ENCODE measurements around the gene QSOX1.
A peak's percentile ranks its signal among the peaks of the same experiment; 100 is the strongest.

Gene QSOX1

DNA sequence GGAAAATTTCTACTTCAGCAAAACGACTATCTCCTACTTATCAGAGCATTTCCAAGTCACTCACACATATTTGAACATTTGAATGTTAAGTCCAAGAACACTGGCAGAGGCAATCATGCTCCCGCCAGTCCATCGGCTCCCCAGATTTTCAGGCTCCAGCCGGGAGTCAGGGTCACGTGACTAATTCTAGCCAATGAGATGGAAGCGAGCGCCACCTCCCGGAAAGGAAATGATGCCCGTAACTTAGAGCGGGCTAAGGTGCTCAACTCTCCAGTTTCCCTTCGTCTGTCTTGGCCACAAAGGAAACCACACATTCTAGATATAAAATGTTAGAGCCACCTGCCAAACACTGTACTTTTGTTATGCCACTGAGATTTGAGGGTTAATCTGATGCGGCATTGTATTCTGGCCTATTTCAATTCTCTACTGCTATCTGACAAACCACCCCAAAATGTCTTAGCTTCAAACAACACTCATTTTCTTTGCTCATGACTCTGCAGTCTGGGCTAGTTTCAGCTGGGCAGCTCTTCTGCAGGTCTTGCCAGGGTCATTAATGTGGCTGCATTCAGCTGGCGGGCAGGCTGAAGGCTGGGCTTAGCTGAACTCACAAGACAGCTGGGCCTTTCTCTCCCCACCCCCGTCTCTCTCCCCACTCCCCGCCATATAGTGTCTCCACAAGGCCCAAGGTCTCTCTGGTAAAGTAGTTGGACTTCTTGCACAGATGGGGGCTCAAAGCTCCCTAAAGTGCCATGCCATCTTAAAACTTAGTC, 58.9 kb downstream of the QSOX1 start:
- peak; percentile 86 for DNase-seq (ENCODE audit: low spot score)

DNA sequence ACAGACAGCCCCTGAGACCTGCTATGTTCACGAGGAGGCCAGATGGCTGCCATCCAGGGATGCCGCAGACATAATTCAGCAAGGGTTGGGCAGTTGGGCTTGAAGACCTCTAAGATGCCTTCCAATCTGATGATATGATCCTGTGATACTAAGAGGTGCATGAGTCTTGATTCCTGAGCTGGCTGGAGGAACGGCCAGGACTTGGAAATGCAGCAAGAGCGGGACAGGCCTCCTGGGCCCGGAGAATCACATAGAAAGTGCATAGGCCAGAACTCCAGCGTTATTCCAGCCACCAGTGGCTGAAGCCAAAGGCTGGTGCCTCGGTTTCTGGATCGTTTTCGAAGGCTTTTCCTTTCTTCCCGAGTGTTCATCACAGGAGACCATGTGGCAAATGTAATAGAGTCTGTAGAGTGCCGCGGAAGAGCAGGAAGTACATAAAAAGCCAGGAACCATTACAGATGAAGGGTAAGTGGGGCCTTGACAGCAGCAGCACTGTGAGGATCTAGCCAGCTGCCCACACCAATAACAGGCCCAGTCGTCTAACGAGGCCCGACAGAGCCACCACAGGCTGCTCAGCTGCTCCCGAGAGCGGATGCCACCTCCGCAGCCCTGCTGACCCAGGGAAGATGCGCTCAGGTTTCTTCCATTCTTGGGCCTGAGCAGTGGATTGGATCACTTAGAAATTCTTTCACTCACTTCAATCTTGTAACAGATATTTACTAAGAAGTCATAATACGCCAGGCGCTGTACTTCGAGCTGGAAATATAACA, 61.4 kb downstream of the QSOX1 start:
- no peak for DNase-seq (ENCODE audit: low spot score)

DNA sequence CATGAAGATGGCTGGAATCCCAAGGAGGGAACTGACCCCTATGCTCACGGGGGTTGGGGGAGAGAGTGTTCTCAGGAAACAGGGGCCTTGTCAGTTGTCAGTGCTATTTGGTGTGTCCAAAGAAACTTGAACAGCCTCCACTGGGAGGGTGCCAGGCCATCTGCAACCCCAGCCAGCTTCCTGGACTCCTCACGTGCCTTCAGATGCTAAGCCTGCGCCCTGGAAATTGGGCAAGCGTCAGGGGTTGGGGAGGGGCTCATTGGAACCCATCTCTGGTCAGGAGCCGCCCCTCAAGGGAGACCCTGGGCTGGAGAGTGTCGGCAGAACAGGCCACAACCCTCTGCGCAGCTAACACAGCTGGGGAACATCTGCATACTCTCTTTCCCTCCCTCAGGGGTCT, 62.3 kb downstream of the QSOX1 start:
- no peak for DNase-seq (ENCODE audit: low spot score)

DNA sequence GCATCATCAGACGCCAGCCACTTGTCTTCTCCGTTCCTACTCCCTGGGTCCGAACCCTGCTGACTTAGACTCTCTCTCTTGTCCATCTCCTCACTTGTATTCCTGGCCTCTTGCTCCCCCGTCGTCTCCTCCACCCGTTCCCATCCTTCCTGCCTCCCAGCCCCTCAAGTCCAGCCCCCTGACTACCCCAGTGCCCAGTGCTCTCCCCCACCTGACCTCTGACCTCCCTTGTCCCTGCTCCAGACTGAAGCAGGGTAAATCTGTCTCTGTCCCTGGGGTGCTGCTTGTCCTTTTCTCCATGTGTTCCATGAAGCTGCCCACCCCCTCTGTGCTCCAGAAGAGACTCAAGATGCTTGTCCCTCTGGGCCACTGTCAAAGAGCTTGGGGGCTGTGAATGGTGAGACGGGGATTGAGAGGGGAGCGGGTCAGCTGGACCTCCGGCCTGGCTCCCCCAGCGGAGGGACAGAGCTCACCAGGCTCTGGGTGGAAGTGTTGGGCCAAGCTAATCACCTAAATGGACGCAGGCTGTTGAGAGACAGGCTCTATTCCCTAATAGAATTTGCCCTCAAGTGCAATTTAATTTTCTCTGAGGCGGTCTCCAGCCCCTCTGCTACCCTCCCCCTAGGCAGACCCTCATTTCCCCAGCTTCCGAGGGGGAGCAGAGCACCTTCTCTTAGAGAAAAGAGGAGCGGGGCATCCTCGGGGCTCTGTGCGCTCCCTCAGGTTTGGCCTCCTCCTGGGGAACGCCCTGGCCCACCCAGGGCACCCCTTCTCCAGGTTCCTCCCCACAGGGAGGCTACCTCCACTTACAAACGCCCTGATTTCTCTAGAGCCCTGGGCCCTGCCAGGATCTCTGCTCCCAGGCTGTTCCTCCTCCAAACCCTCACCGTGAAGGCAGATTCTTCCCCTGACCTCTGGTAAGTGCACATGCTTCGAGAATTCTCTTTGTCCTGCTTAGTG, 64.4 kb downstream of the QSOX1 start:
- no peak for DNase-seq (ENCODE audit: low spot score)

DNA sequence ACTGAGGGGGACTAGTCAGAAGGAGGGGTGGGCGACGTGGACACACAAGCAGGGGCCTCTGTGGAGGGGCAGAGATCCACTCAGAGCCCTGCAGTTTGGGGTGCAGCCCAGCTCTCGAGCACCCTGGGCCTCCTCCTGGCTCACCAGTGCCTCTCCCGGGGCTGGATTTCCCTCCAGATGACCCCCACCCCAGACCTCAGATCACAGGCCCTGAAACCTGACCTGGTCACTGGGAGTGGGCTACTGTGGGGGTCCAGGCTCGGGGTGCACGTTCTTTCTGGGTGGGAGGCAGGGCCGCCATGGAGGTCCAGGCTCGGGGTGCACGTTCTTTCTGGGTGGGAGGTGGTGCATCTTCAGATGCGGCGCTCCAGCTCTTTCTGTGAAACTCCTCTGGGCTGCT, 65.1 kb downstream of the QSOX1 start:
- DNase-seq (ENCODE audit: low spot score) = no peak

DNA sequence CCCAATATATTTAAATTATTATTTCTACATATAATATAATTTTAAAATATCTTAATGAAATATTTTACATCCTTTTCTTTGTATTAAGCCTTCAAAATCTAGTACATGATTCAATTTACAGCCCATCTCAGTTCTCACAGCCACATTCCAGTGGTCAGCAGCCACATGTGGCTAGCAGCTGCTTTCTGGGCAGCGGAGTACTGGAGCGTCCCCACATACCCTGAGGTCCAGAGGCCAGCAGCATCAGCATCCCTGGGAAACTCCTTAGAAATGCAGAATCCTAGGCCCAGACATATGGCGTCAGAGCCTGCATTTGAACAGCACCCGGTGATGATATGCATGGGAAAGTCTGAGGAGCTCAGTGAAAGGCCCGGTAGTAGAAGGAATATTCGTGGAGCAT, 66.8 kb downstream of the QSOX1 start:
- DNase-seq (ENCODE audit: low spot score) = no peak

DNA sequence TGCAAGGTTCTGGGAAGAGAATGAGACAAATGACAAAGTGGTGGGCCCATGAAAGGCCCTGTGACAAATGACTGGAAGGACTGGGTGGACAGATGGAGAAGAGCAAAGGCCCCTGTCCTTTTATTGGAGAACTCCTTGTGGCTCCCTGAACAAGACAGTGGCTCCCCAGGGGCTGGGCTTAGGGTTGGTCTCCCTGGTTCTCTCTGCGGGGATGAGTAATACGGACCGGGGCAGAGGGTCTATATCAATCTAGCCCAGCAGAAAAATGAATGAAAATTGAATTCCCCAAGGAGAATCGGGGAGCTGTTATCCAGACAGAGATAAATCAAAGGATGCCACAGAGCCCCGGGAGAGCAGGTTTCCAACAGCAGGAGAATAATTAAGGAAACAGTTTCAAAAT, 70.2 kb downstream of the QSOX1 start:
- DNase-seq (ENCODE audit: low spot score) = no peak

DNA sequence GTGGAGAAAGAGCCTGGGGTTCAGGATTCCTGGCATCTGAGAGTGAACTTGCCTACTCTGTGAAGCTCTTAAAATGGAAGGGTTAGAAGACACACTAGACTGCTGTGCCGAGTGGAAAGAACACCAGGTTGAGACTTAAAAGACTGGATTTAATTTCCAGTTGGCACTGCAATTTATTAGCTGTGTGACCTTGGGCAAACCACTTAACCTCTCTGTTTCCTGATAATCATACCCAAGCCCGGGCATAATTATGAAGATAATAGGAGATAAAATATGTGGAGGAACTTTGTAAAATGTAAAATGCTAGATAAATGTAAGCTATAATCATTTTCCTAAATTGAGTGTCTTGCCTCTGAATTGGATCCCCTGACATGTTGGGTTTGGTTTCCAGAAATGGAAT, 70.7 kb downstream of the QSOX1 start:
- no peak for DNase-seq (ENCODE audit: low spot score)

DNA sequence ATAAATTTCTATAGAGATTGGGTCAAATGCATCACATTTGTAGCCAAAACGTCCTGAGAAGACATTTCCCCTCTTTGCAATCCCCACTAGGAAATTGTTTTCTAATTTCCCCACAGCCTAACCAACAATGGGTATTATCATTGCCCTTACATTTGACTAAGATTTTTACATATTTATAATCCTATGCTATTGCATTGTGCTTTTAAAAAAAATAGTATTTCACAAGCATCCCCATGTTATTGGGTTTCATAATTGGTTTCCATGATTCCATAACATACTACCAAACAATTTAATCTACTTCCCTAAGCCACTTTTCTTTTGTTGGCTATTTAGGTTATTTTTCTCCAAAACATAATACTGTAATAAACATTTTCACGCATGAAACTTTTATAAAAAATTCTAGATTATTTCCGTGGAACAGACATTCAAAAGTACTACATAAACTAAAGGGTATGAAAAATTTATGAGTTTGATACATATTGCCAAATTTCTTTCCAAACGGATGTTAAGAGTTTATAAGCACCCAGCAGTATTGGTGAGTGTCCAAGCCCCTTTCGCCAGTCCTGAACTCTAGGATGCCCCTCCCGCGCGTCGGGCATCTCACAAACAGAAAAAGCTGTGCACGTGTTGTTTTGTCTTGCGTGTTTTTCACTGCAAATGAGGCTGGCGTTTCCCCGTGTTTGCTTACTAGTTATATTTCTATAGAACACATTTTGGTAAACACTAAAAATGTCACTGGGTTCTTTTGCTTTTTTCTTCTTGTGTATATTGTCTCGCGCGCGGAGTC, 73.4 kb downstream of the QSOX1 start:
- no peak for DNase-seq (ENCODE audit: low spot score)

DNA sequence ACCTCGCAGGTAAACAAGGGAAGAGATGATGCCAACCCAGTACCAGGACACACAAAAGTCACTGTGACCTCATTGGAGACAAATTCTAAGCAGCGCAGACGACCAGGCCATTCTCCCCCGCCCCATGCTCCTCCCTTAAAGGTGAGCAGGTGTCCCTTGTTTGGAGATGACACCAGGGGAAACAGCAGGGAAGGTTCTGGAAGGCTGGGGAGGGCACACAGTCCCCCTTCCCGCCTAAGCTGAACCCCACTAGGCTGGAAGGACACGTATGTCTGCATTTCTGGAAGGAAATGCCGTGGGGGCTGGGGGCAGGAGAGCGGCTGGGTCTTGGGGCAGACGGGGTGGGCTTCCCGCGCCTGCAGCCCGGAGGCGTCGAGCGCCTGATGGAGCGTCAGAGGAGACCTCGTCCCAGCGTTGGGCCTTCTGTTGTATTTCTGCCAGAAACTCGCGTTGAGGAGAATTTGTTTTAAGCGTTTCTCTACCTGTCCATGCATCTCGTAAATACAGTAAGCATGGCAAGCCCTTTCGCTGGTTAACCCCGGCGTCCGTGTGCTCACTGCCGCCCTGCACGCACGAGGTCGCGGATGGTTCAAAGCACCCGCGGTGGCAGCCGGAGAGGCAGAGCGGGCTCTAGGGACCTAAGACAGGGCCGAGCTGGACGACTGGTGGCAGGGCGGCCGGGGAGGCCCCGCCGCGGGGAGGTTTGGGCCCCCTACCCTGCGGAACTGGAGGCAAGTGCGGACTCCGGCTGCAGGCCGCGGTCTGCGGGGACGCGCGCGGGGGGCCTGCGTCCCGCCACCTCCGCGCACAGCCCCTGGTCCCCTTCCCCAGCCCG, 74.2 kb downstream of the QSOX1 start:
- DNase-seq (ENCODE audit: low spot score) = peak; percentile 66

DNA sequence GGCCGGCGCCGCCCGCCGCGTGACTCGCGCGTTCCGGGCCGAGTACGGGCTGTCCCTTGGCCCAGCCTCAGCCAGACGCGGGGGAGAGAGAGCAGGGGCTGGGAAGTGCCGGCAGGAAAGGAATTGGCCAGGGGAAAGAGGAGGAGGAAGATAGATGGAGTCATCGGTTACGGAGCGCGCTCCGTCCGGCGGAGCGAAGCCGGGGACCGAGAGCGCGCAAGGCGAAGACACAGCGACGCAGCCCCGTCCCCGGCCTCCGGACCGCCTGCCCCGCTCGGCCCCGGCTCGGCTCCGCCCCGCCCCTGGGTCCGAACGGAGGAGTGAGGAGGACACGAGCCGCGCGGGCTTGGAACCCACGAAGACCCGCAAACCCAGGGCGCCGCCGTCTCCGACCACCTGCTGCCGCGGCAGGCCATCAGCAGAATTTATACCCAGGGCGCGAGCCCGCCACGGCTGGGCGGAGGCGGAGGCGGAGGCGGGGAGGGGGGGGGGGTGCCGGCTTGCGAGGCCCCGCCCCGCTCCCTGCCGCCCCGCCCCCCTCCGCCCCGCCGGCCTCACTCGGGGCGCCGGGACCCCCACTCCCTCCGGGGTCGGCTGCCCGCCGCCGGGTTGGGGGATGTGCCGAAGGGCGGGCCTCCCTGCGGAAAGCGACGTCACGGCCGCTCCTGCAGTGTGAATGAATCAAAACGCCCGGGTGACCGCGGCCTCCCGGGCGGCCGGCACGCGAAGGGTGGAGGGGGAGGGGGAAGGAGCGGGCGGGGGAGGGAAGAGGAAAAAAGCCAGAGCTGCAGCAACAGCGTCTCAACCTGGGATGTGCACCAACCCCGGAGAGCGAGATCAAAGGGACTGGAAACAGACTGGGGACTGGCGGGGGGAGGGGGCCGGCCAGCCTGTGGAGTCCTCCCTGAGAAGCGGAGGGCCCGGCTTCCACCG, 75.1 kb downstream of the QSOX1 start, which contains the start of gene LHX4:
Gene LHX4, plus strand, starts transcription at position 782 of the 933 bp plus-strand sequence. CDS start 266 bp downstream, outside the sequence.
- peak; percentile 88 for DNase-seq (ENCODE audit: low spot score)

DNA sequence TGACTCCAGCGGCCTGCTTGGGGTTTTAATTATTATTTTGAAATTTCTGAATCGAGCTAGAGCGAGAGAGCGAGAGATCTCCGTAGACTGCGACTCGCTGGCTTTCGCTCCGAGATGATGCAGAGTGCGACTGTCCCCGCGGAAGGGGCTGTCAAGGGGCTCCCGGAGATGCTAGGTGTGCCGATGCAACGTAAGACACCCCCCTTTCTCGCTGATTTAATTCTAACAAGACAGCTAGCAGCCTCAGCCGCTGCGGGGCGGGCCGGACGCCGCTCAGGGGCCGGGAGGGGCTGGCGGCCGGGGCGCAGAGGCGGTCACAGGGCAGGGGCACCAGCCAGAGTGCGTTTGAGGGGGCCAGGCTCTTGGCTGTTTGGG, 75.7 kb downstream of the QSOX1 start:
- DNase-seq (ENCODE audit: low spot score) = no peak

DNA sequence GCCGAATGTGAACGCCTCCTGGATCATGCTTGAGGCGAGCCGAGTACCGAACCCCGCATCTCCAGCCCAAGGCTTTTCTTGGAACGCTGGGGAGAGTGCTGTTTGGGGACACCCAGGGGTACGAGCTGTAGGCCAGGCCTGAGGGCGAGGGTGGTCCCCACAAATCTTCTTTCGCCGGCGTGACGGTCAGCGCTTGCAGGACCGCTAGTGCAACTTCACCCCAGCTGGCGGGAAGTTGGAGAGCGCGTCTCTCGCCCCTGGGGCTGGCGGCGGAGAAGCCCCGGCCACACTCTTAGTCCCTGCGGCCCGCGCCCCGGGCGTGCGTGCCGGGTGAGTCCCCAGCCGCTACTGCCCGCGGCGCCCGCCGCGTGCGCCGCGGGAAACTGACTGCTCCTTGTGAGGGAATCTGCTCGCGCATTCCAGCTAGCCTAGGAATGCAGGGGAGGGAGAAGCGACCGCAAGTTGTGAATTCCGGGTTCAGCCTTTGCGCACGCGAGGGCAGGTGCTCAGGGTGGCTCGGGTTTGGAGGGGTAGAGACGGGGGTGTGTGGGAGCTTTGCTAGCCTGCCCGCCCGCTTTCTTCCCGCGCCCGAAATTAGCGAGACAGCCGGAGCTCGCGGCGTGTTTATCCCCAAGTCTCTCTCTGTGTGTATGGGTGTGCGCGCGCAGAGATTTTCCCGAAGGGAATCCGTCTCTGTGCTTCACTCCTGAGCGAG, 76.3 kb downstream of the QSOX1 start:
- DNase-seq (ENCODE audit: low spot score) = no peak

DNA sequence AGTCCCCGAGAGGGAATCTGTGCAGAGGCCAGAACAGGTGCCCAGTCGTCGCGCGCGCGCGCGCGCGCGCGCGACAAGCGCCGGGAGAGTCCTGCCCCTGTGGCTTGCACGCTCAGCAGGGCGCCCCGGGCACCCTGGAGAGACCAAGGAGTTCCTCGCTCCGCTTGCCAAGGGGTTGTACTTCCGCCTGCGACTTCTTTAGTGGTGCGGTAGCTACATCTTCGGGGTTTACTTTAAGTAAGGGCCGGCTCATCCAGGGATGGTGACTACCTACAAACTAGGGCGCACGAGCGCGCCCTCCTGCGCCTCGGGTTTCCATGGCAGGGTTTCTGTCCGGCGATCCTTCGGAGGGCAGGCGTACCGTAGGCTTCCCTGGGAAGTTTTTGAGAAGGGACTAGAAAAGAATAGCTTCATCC, 76.8 kb downstream of the QSOX1 start:
- peak; percentile 61 for DNase-seq (ENCODE audit: low spot score)

DNA sequence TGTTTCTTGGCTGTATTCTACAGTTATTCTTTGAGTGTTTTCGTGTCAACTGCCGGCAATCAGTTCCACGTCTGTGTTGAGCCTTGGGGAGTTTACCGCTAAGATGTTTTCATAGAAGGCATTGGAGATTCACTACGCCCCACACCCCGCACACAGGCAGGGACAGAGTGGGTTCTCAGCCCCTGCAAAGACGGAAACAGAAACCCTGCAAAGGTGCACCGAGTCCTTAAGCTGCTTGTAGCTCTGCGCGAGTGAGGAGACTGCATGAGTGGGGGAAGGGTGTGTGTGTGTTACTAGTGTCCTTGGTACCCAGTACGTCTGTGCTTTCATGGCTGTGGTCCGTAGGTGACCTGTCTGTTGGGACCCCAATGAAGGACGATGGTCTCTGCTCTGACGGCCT, 77.3 kb downstream of the QSOX1 start:
- no peak for DNase-seq (ENCODE audit: low spot score)

DNA sequence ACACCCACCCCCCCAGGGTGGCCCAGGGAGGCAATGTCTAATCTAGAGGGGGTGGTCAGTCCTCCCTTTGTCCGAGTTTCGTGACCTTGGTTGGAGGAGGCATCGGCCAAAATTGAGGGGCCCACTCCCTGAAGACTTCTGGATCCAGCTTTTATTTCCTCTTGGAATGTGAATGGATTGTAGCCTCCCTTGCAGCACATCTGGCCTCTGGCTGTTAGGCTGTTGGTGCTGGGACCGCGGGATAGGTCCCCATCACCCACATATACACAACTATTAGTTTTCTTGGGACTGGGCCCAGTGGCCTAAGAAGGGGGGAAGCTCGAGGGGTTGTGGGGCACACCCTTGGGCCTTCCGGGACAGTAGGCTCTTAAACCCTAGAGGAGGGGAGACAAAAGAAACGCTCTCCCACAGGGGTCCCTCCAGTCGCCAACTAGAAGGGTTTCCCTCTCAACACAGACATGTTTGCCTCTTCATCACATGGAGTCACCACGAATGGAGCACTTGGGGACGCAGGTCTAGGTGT, 77.9 kb downstream of the QSOX1 start:
- DNase-seq (ENCODE audit: low spot score) = no peak

DNA sequence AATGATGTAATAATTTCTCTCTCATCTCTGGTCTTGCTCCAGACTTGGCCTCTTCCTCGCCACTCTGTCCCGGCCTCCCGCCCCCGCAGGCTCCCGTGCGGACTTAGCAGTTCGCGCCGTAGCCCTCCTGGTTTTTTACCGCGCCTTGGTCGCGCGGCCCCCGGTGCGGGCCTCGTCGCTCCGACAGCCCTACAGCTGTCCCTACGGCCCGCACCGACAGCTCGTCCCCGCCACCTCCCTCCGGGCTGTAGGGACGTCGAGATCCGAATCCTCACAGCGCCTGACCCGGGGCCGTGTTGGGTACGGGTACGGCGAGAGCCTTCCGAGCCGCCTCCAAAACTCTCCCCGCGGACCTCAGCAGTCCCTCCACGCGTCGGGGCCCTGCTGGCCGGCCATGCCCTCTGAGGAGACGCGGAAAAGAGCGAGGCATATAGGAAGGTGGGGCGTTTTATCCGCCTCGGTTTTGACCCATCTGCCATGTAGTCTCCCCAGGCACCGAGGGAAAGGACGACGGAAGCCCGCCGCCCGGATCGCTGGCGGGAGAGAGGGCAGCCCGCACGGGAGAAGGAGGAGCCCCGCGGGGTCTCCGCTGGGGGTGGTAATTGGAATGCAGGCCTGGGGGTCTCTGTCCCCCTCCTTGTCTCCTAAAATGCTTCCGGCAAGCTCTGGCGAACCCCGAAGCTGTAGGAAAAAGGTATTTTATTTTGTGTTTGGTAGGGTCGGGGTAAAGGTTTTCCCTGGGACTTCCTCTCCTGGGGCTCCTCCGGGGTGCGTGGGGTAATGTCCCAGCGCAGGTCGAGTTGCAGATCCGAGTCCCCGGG, 78.7 kb downstream of the QSOX1 start:
- no peak for DNase-seq (ENCODE audit: low spot score)
